HG02588 (cell line): Measurements from ENCODE around the gene LURAP1L.

Experiments
- ATAC-seq: cut with Tn5 transposase; IDR thresholded peaks from one replicate; pipeline ENCODE4 v1.9.1; 2021; ENCODE audit warnings: mild to moderate bottlenecking, moderate library complexity; ENCODE audit not compliant: unreplicated experiment

The LURAP1L gene, protein sequence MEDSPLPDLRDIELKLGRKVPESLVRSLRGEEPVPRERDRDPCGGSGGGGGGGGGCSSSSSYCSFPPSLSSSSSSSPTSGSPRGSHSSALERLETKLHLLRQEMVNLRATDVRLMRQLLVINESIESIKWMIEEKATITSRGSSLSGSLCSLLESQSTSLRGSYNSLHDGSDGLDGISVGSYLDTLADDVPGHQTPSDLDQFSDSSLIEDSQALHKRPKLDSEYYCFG

DNA sequence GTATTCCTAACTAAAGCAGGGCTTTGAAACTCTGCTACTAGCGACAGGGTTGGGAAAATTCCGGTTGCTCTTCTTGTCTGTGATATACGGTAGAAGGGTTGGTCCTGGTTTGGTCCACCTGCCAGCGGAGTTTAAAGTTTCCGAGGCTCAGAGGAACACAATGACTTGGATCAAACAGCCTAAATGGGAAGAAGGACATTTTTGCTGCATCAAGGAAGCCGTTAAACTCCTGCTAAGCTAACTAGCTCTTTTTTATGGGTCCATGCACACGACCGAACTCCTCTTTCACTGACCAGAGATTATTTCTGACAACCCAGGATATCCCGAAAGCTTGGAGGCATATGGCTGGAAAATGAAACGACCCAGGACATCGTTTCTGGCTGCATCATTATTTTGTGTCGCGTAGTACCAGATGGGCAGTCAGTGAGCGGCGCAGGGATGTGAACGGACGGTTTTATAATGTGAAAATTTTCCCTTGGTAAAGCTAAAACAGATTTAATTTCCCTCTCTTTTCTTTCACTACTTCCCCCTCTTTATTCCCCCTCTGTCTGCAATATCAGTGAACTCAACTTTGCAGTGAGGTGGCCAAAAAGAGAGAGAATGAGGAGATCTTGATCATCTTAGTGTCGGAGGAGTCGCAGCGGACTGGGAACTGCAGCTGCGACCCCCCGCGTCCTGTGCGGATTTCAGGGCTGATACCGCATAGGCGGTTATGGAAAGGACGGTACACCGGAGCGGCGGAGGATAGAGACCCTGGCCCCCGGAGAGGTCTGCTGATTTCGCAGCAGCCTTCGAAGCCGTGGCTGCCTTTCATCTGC is at the start of gene LURAP1L:
Gene LURAP1L (plus strand): TSS at position 160 of the 818 bp plus-strand sequence. CDS start 696 bp downstream, outside the sequence.
- peak; percentile 11 for ATAC-seq

DNA sequence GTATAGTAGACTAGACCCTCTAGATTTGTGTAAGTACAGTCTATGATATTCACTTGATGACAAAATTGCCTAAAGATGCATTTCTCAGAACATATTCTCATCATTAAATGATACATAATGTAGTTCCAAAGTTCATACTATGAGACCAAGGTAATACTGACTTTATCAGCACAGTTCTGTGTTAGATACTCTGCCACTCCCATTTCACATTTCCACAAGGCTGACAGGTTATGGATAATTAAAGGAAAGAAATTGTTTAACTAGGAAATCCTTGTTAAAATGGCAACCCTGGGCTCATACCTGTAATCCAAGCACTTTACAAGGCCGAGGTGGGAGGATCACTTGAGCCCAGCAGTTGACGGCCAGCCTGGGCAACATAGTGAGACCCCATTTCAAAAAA is 48.0 kb upstream of the LURAP1L start:
- no peak for ATAC-seq

DNA sequence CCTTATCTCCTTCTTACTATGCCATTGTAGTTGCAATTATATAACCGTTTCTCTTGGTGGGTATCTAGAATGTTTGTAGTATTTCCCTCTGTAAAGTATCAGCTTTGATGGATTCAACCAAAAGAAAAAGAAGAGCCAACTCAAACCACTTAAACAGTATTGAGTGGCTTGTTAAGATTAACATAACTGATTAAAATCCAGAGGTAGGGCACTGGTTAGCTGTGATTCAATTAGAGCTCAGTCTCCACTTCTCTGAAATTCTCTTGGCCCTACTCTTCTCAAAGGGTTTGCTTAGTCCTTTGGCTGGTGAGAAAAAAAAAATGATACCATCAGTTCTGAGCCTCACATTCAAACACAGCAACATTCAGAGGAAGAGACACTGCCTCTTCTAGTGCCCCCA is 44.6 kb upstream of the LURAP1L start:
- no peak for ATAC-seq

DNA sequence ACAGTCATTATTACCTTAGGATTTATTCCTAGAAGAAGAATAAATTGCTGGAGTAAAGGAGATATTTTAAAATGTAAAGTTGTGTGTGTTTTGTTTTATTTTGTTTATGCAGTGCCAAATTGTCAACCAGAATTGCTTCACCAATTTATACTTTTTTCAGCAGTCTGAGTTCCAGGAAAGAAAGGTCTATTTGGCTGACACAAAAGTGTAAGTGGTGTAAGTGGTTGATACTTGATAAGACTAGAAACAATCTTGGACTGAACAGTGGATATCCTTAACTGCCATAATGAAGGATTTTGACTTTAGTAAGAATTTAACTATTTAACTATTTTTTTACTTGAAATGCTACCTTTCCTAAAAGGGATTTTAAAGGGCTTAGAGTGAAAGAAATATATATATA is 43.9 kb upstream of the LURAP1L start:
- ATAC-seq: no peak

DNA sequence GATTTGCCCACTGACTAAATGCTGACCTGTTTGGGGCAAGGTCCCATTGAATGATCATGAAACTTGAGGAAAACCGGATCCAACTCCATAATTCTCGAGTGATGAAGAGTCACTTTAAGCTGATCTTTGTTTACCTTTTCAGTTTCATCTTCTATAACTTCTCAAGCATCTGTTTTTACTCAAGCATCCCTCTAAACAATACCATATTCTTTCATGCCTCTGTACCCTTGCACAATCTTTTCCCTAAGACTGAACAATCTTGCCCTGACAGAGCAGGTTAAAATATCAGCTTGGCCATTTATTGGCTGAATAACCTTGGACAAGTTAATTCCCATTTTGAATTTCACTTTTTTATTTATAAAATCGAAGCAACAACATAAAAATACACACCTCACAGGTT is 41.8 kb upstream of the LURAP1L start:
- no peak for ATAC-seq

DNA sequence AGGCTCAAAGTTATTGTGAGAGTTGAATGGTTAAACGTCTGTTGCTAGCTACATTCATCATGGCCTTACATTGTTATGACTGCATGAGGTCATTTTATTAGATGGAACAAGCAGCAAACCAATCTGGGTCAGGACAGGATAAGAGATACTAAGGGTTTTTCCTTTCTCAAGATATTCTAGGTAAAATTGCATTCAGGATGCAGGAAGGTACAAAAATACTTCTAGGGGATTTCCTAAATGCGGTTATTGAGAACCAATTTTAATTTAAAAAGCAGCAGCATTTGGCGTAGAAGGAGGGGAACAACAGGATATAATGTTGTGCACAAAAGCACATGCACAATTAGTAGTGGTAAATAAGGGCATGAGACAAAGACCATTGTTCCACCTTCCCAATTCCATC is 39.2 kb upstream of the LURAP1L start:
- no peak for ATAC-seq

DNA sequence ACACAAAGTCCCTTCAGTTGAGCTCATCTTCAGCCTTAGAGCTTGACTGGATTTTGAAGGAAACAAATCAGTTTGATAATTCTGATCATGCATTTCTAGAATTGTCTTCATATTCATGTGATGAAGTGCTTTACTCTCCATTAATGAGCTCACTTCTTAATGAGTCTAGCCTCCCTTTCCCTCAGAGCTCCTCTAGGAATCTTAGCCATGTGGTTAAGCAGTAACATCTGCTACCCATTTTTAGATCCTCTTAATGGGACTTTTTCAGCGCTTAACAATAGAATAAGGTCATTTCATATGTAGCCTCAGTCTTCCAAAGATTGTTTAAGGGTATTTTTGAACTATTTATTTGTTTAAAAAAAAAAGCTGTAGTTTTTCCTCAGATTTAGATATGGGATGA is 36.9 kb upstream of the LURAP1L start:
- no peak for ATAC-seq

DNA sequence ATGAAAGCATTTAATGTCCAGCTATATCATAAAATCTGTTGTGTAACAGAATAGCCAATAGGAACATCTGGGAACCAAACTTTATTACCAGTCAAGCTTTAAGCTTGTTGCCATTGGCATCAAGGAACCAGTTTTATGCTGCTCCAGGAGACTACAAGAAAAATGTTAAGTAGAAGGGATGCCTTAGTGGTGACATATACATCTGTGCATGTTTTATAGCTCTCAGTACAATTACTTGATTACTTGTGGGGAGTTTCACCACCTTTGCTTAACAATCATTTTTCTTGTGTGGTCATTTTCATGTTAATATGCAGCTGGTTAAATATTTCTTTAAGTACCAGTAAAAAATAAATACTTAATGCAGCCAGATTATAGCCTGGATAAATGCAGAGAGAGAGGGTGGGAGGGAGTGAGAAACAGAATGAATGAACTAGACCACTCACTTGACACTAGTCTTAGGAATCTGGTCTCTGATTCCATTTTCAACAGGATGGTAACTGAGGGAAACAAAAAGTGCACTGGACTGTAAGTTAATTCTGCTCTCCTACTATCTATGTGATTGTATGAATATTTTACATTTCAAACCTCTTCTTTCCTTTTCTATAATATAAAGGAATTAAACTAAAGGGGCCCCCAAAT is 35.7 kb upstream of the LURAP1L start:
- no peak for ATAC-seq

DNA sequence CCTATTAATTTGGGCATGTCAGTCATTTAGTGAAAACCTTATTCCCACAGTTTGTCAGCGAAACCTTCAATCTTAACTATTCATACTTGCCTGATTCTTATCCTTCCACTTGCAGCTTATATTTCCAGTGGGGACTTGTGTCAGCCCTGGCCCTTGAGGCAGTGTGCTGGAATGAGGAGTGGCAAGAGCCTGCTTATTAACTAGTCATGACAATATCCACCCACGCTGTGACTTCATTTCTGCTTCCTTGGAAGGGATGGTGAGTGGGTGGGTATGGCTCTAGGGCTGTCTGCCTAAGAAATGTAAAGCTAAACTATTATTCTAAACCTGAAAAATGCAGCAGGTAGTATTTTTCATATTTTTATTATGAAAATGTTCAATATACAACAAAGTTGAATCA is 34.0 kb upstream of the LURAP1L start:
- ATAC-seq: no peak

DNA sequence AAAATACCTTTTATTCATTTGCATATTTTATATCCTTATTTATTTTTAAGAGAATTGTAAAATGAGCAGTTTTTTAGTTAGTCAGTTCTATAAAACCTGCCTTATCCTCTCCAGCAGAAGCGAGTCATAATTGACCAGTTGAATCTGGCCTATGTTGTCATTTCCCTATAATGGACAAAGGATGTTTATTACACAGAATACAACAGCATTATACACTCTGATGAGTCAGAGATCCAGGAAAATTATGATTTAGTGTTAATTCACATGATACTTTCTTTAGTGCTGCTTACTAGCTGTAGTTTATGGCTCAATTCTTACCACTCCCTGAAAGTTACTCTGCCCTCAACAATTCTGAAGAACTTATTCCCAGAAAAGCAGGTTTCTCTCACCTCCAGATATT is 26.8 kb upstream of the LURAP1L start:
- no peak for ATAC-seq

DNA sequence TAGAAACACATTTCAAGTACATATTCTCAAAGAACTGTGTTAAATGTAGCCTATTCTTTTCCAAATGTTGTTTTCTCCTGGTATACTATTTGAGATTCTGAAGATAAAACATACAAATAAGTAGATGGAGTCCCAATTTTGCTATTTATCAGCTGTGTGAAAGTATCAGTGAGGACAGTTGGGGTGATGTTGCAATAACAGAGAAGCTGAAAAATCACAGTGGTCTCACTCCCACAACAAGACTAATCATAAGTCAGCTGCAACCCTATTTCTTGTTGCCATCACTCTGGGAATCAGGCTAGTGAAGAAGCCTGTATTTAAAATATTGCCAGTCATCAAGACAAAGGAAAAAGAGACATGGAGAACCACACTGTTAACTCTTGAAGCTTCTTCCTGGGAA is 25.9 kb upstream of the LURAP1L start:
- no peak for ATAC-seq

DNA sequence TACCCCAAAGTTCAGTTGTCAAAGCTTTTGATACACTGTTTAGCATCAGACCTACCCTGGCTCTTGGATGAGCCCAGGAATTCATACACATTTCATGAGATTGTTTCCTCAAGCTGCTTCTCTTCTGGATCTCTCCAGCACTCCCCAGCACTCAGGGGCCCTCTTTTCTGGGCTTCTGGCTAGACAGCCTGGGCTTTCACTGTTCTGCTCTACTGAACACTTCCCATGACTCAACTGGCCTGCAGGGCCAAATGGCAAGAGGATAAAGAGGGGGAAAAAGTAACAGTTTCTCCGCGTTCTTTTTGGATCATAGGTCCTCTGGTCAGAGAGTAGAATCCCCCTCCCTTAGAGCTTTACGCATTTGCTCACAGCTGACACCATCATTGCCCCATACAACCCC is 20.9 kb upstream of the LURAP1L start:
- no peak for ATAC-seq

DNA sequence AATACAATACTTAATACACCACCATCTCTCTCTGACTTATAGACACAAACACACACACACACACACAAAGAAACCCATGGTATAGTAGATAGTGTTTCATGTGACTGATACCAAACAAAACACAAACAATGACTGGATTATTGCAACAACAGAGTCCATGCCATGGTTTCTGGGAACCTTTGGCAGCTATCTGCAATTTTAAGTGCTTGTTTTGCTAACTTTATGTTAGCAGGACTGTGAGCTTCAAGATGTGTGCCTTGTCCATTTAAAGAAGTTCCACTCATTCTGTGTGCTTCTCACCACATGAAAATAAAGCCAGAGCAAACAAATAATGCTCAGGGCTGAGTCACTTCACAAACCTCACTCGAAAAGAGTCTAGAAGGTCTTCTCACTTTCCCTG is 15.1 kb upstream of the LURAP1L start:
- ATAC-seq: no peak

DNA sequence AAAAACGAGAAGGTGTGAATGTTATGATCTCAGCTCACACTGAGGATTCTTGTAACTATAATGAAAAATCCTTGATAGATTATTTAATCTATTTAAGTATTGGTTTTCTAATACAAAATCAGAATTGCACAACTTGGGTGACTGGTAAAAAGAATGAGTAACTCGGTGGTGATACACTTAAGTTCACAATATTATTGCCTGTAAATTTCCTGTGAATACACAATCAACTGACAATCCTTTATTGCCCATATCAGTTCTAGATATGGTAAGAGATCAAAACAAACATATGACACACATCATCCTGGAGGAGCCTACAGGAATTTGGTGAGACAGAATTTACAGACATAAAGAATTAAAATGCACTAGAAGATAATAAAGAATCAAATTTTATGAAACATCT is 14.1 kb upstream of the LURAP1L start:
- no peak for ATAC-seq

DNA sequence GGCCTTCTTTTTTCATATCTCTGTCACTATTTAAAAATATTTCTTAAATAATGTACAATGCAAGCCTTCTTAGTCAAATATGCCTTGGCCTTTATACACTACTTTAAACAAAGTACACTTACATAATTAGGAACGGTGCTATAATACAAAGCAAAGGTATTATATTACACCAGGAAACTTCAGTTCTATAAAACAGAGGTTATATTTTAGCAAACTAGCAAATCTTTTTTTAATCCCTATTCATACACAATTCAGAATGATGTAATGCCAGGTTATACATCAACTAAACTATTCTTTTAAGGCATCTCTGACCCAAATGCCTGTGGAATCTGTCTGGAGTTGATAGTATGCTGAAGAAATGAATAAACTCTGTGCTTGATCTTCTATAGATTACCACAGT is 10.7 kb upstream of the LURAP1L start:
- ATAC-seq: no peak

DNA sequence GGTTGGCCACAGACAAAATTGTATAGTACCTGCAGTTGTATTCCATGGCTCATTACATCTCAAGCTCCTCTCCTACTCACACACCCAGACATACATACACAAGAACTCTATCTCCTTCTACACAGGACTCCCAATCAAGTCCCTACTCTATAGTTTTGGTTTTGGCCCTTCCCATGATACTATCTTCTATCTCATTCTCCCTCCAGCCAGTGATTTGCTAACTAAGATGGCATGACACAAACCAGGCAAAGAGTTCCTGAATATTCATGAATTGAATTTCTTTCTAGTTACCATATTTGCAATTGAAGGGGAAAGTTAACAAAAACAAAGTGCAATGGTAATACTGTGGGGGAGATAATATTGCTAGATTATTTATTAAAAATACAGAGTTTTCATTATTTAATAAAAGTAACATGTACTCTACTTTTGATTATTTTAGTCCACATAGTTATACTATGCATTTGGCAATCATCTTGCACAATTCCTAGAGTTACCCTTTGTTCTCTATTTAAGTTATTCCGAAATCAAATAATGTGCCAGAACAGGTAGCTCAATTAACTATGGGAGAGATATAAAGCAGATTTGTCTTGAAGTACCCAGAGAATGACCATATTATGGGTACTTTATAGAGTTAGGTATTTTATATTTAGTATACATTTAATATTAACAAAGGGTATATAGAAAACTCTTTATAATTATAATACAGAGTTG is 9.6 kb upstream of the LURAP1L start:
- ATAC-seq: no peak

DNA sequence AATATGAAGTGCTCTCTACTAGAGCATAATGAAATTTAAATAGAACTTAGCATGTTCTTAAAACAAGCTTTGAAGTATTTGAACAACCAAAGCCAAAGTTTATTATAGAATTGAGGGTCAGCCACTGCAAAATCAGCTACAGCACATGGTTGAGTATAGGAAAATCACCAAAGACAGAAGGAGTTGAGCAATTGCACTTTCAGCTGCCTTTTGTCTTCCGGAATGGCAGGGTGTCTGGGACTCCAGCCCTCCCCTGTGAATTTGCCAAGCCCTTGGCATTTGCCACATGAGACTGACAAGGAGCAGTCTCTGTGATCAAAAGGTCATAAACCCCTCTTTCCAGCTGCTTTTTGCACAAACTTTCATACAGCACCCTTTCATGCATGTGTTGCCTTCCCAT is 8.5 kb upstream of the LURAP1L start:
- ATAC-seq: no peak

DNA sequence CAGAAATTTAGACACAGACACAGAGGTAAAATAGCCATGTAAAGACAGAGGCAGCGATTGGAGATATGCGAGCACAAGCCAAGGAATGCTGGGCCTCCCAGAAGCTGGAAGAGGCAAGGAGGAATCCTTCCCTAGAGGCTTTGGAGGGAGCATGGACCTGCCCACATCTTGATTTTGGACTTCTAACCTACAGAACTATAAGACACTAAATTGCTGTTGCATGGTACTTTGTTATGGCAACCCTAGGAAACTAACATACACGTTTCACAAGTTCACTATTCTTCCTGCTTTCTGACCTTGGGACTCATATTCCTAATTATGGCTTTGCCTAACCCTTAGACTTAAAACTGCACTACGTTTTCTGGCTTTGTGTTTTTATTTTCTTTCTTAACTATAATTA is 4.6 kb upstream of the LURAP1L start:
- no peak for ATAC-seq

DNA sequence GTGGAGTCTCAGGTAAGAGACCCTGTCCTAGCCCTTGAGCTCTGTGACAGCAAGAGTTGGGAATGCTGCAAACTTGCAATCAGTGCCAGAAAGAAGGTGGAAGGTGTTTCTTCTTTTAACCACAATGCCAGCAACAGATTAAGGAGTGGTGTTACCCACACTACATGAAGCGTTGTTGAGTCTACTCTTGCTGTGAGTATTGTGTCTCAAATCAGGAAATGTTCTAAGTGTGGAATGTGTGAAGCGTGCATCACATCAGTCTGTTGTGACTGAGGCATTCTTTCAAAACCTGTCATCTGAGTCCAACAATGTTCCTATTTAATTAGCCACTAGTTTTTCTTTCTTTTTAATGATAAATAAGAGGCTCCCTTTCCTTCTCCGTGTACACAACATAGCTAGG is 2.9 kb upstream of the LURAP1L start:
- no peak for ATAC-seq

DNA sequence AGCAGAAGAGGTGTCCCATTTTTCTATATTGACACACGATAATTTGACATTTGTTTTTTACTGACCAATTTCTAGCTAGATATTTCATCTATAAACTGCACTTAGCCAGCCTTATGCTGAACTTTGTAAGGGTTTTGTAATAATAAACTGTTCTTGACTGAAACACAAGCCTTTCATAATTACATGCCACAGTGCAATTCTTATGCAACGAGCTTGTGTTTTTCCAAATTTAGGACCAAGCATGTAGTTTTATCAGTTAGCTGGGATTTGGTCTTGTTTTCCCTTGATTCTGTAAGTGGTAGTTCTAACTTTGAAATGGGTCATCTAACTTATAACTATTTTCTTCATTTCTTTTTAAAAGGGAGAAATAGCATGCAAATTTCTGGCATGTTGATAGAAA is 1.3 kb upstream of the LURAP1L start:
- no peak for ATAC-seq

DNA sequence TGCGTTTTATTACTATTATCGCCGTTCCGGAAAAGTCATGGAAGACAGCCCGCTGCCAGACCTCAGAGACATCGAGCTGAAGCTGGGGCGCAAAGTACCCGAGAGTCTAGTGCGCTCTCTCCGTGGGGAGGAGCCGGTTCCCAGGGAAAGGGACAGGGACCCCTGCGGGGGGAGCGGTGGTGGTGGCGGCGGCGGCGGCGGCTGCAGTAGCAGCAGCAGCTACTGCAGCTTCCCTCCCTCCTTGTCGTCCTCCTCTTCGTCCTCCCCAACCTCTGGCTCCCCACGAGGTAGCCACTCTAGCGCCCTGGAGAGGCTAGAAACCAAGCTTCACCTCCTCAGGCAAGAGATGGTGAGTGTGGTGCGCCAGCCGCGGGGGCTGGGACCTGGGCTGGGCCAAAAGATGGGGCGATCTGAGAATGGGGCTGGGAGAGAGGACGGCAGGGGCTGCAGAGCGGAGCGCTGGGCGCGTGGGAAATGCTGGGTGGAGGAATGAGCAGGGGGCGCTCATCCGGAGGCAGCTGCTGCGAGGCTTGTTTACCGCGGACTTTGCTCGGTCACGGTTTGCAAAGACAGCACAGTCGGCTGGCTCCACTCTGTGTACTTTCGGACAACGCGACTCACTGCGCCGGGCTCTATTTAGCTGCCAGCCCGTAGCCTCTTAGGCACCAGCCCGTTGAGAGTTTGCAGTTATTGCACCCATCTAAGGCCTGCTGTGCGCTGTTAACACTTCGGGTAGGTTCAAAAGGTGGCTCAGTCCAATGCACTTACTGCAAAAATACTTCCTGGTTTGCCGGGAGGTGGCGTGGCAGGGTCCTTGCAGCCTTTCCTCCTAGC is 1.1 kb downstream of the LURAP1L start:
- ATAC-seq: peak; percentile 86
